HepG2 (cell line): ENCODE data around the gene CERT1. TPM values are rescaled to one million over a fixed set of nuclear protein-coding genes. Genes with fewer than 3 reads are reported as not detected.

Experiments used
- ARNT2 ChIP-seq: sonication (generic); formaldehyde crosslinking; IDR thresholded peaks from 2 replicates; pipeline ENCODE4 v1.8.0; 2022; ENCODE audit warnings: mild to moderate bottlenecking, low read depth, missing genetic modification reagents, moderate library complexity
- BRD4 ChIP-seq: sonication (generic); formaldehyde crosslinking; IDR thresholded peaks from 2 replicates; pipeline ENCODE4 v1.4.0; 2020; ENCODE audit warnings: missing genetic modification reagents
- HNF4G ChIP-seq, 2 experiments: sonication (generic) in 1 of 2; formaldehyde crosslinking in 1 of 2; IDR thresholded peaks; 2 replicates each; pipeline versions ENCODE4 v1.4.0 to v1.6.1; 2011 to 2020; ENCODE audit warnings: borderline replicate concordance in 2 of 2, low read depth in 2 of 2, mild to moderate bottlenecking in 2 of 2, low read length in 1 of 2, missing genetic modification reagents in 1 of 2, moderate library complexity in 1 of 2
- NR0B2 ChIP-seq: sonication (generic); formaldehyde crosslinking; IDR thresholded peaks from 2 replicates; pipeline ENCODE4 v1.4.0; 2020; ENCODE audit warnings: mild to moderate bottlenecking, missing genetic modification reagents
- REST ChIP-seq, 2 experiments: IDR thresholded peaks; 2 replicates each; pipeline ENCODE4 v1.6.1; 2011 to 2012; ENCODE audit warnings: low read length in 2 of 2, borderline replicate concordance in 1 of 2, low read depth in 1 of 2, mild to moderate bottlenecking in 1 of 2, moderate library complexity in 1 of 2
- SIX1 ChIP-seq: sonication (generic); formaldehyde crosslinking; IDR thresholded peaks from 2 replicates; pipeline ENCODE4 v1.4.0; 2020; ENCODE audit warnings: missing genetic modification reagents, borderline replicate concordance
- TBL1XR1 ChIP-seq: fragments of 150-350 bp; IDR thresholded peaks from 2 replicates; pipeline ENCODE4 v1.6.1; 2014; ENCODE audit warnings: borderline replicate concordance, low read length; ENCODE audit not compliant: partially characterized antibody
- TCF7L2 ChIP-seq: IDR thresholded peaks from 2 replicates; pipeline ENCODE4 v1.6.1; 2011; ENCODE audit warnings: mild to moderate bottlenecking, low read depth, low read length, moderate library complexity
- ZBTB38 ChIP-seq: sonication (generic); formaldehyde crosslinking; IDR thresholded peaks from 2 replicates; pipeline ENCODE4 v1.5.1; 2020; ENCODE audit warnings: mild to moderate bottlenecking, missing genetic modification reagents
- ZMYM2 ChIP-seq: sonication (generic); formaldehyde crosslinking; IDR thresholded peaks from 2 replicates; pipeline ENCODE4 v1.8.0; 2022; ENCODE audit warnings: mild to moderate bottlenecking, missing genetic modification reagents
- ZNF33B ChIP-seq: sonication (generic); formaldehyde crosslinking; IDR thresholded peaks from 2 replicates; pipeline ENCODE4 v1.5.1; 2020; ENCODE audit warnings: mild to moderate bottlenecking, missing genetic modification reagents
- ZNF574 ChIP-seq: sonication (generic); formaldehyde crosslinking; IDR thresholded peaks from 2 replicates; pipeline ENCODE4 v1.4.0; 2020; ENCODE audit warnings: missing genetic modification reagents
- polyA plus RNA-seq, 8 experiments: library from polyadenylated mRNA; depleted of rRNA in 3 of 8; stranded (reverse) in 7 of 8; unstranded in 1 of 8; fragments of >200 nt; fragmentation: Illumina TruSeq in 4 of 8; extraction: Trizol in 4 of 8; gene quantifications; 2 replicates each; pipeline versions ENCODE4 v1.2.1 to v1.2.3, GENCODE V29; 2011 to 2016; ENCODE audit warnings: low read depth in 4 of 8, missing spikeins in 1 of 8, mixed read lengths in 1 of 8; ENCODE audit not compliant: insufficient read depth in 1 of 8
- total RNA-seq, 5 experiments: library from RNA; depleted of rRNA; stranded (reverse); fragments of >200 nt; fragmentation: Illumina TruSeq; extraction: Trizol; gene quantifications; 2 replicates each; pipeline ENCODE4 v1.2.3, GENCODE V29; 2016; ENCODE audit warnings: low read depth in 1 of 5
- TF ChIP-seq, protein P1 (sequence below): sonication (generic); formaldehyde crosslinking; IDR thresholded peaks from 2 replicates; pipeline ENCODE4 v1.5.0; 2020; ENCODE audit warnings: mild to moderate bottlenecking, missing genetic modification reagents, borderline replicate concordance
- TF ChIP-seq, protein P2 (sequence below): sonication (generic); formaldehyde crosslinking; IDR thresholded peaks from 2 replicates; pipeline ENCODE4 v1.4.0; 2020; ENCODE audit warnings: missing genetic modification reagents, borderline replicate concordance

The CERT1 gene
- total and polyA plus RNA-seq, 2 of the 13 experiments (the other 11 are each of a cell fraction or from before 2014, with no cell fraction given), result 8.2 to 12.7 TPM

DNA sequence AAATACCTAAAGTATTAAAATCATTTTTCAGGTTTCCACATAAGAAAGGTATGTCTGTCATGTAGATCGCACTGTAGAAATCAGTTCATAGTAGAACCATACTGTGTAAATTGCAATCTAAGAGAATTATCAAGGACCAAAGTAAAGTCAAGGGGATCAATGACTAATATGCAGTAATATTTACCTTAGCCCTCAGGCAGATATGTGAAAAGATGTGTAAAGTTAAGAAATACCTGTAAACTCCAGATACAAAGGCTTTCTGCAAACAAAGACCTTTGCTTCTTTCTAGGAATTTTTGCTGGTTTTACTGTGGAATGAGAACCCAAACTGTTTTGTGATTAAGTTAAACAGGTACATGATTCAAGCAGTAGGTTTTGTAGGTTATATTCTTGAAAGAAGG lies 11.8 kb upstream of the CERT1 start (continued):
- no peak for TF ChIP-seq ZBTB38
- TF ChIP-seq, protein P1, sequence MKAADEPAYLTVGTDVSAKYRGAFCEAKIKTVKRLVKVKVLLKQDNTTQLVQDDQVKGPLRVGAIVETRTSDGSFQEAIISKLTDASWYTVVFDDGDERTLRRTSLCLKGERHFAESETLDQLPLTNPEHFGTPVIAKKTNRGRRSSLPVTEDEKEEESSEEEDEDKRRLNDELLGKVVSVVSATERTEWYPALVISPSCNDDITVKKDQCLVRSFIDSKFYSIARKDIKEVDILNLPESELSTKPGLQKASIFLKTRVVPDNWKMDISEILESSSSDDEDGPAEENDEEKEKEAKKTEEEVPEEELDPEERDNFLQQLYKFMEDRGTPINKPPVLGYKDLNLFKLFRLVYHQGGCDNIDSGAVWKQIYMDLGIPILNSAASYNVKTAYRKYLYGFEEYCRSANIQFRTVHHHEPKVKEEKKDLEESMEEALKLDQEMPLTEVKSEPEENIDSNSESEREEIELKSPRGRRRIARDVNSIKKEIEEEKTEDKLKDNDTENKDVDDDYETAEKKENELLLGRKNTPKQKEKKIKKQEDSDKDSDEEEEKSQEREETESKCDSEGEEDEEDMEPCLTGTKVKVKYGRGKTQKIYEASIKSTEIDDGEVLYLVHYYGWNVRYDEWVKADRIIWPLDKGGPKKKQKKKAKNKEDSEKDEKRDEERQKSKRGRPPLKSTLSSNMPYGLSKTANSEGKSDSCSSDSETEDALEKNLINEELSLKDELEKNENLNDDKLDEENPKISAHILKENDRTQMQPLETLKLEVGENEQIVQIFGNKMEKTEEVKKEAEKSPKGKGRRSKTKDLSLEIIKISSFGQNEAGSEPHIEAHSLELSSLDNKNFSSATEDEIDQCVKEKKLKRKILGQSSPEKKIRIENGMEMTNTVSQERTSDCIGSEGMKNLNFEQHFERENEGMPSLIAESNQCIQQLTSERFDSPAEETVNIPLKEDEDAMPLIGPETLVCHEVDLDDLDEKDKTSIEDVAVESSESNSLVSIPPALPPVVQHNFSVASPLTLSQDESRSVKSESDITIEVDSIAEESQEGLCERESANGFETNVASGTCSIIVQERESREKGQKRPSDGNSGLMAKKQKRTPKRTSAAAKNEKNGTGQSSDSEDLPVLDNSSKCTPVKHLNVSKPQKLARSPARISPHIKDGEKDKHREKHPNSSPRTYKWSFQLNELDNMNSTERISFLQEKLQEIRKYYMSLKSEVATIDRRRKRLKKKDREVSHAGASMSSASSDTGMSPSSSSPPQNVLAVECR (CRISPR knock-in tag), result no peak
- TF ChIP-seq ZMYM2 (CRISPR knock-in tag), result no peak
- TF ChIP-seq TCF7L2, result no peak
- no peak for TF ChIP-seq REST (IDR thresholded peaks at IDR 0.05; ENCODE audit: borderline replicate concordance in 1 of 2, low read depth in 1 of 2, low read length in 2 of 2)
- TF ChIP-seq SIX1 (CRISPR knock-in tag), result peak; percentile 55; the same call in 1 of the 2 replicates
- TF ChIP-seq, protein P2, sequence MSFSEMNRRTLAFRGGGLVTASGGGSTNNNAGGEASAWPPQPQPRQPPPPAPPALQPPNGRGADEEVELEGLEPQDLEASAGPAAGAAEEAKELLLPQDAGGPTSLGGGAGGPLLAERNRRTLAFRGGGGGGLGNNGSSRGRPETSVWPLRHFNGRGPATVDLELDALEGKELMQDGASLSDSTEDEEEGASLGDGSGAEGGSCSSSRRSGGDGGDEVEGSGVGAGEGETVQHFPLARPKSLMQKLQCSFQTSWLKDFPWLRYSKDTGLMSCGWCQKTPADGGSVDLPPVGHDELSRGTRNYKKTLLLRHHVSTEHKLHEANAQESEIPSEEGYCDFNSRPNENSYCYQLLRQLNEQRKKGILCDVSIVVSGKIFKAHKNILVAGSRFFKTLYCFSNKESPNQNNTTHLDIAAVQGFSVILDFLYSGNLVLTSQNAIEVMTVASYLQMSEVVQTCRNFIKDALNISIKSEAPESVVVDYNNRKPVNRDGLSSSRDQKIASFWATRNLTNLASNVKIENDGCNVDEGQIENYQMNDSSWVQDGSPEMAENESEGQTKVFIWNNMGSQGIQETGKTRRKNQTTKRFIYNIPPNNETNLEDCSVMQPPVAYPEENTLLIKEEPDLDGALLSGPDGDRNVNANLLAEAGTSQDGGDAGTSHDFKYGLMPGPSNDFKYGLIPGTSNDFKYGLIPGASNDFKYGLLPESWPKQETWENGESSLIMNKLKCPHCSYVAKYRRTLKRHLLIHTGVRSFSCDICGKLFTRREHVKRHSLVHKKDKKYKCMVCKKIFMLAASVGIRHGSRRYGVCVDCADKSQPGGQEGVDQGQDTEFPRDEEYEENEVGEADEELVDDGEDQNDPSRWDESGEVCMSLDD (CRISPR knock-in tag), result no peak
- TF ChIP-seq ZNF574 (CRISPR knock-in tag), result no peak
- TF ChIP-seq ARNT2, result no peak
- TF ChIP-seq TBL1XR1, result peak; percentile 73
- TF ChIP-seq ZNF33B (CRISPR knock-in tag), result no peak
- no peak for TF ChIP-seq HNF4G (IDR thresholded peaks at IDR 0.05; ENCODE audit: borderline replicate concordance, low read depth, low read length)
- no peak for TF ChIP-seq HNF4G (CRISPR knock-in tag; IDR thresholded peaks at IDR 0.05; ENCODE audit: borderline replicate concordance, low read depth)
- no peak for TF ChIP-seq BRD4 (CRISPR knock-in tag)
- no peak for TF ChIP-seq NR0B2 (CRISPR knock-in tag)
